GM18870 (cell line): ENCODE data around the gene FOXJ3.

Experiments
- ATAC-seq: cut with Tn5 transposase; IDR thresholded peaks from one replicate; pipeline ENCODE4 v1.9.1; 2021; ENCODE audit warnings: moderate library complexity; ENCODE audit not compliant: unreplicated experiment

FOXJ3 gene

GRCh38 chr1:42146626-42147320 lies 188.3 kb downstream of the FOXJ3 start:
- ATAC-seq, result no peak

DNA sequence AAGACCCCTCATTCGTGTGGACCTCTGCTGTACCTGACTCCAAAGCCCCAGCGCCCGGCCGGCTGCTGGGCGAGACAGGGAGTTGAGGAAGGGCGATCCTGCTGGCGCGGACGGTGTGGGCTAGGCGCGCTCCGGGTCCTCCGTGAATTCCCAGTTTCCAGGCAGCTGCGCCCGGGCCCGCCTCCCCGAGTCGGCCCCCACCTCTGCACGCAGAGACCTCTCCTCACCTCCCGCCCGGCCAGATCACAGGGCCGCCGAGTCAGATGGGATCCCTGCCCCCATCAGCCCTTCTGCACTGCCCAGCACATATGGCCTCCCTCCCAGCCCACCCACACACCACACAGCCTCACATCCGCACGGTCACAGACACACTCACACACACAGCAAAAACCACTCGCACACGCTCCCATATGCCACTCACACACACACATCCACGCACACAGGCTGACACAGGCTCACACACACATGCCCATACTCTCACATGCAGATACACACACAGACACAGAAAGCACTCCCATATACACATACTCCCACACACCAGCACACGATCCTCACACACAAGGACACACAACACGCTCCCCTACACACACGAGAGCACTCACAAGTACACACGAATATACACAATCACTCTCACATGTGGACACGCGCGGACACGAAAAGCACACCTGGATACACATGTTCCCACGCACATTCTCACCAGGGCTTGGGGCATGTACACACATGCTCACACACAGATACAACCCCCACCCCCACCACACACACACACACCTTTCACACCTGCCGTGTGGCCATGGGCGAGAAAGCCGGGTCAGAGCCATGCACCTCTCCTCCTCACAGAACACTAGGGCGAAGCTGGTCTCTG lies 189.0 kb downstream of the FOXJ3 start:
- no peak for ATAC-seq

DNA sequence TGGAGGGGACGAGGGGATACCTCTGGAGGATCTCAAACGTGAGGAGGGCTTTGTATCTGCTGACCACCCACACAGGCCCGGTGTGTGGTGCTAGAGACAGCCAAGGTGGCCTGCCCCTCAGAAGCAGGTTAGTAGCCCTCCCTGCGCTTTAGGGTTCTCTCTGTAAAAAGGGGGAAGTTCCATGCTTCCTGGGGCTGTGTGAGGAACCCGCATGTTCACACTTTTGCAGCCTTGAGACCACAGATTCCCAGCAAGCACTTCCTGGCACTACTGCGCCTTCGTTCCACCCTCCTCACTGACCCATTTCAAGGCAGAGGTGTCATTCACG lies 189.7 kb downstream of the FOXJ3 start:
- no peak for ATAC-seq

DNA sequence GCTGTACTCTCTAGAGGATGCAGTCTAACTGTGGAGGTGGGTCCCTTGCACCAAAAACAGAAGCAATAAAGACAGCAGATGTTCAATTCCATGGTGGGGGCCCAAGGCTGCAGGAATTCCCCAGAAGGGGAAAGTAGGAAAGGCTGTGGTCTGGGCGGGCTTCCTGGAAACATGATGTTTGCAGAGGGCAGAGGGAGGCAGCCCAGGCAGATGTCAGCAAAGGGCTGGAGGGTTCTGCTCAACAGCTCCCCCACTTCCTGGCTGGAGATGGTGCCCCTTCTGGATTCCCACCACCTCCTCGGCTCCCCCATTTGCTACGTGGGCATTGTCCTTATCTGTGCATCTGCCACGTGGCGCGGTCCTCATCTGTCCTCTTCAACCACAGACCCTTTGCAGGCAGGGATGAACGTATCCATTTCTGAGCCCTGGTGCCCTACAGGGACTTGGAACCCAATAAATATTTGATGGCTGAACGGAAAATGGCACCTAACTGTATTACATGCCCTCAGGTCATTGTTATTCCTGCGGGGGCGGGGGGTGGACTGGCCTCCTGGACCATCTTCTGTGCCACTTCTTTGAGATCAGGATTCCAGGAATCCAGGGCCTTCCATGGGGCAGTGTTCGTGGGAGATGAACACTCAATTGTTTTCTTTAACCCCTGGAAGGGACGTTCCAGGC lies 190.2 kb downstream of the FOXJ3 start:
- ATAC-seq, result no peak

DNA sequence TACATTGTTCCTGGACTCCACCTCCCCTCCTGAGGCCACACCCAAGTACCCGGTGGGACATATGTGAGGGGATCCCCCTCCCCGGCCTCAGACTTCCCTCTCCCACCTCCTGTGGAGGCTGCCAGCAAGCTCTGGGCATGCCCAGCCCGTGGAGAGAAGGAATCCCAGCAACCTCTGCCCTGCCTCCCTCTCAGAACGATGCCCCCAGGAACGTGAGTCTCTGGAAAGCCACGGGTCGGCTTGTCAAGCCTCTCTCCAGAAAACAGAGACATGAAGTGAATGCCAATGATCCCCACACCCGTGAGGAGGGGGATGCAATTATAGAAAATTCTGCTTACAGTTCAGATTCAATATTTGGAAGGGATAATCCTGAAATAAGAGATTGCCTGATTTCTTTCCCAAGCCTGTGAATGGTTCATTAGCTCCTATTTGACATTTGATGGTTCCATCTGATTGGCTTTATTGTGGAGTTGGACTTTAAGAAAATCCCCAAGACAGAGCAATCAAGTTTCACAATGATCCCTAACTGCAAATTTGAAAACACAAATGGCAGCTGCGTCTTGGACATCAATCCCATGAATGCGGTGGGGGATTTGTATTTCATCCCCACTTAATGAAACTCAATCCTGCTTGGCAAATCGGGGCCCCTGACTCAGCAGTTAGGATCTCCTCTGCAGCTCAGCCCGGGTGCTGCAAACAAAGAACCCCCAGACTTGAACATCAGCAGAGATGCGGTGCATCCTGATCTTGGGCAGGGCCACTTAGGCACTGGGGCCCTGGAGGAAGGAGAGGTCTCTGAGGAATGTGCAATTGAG lies 190.9 kb downstream of the FOXJ3 start:
- ATAC-seq, result no peak

GRCh38 chr1:42142894-42143675 lies 191.9 kb downstream of the FOXJ3 start:
- no peak for ATAC-seq

DNA sequence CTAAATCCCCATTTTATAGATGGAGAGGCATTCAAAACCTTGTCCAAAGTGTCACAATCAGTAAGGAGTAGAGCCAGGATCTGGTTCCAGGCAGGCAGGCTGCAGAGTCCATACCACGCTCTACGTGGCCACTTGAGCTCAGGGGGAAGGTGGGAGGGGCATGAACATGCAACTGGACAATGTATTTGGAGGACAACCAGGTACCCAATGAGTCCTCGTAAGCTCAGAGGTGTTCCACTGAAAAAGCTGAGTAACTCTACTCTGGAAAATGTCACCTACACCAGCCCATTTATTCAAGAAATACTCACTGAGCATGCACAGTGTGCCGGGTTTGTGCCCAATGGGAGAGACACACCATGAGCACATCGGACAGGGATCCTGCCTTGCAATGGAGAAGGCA lies 193.1 kb downstream of the FOXJ3 start:
- no peak for ATAC-seq

GRCh38 chr1:42140191-42140590 lies 194.8 kb downstream of the FOXJ3 start:
- ATAC-seq, result no peak

DNA sequence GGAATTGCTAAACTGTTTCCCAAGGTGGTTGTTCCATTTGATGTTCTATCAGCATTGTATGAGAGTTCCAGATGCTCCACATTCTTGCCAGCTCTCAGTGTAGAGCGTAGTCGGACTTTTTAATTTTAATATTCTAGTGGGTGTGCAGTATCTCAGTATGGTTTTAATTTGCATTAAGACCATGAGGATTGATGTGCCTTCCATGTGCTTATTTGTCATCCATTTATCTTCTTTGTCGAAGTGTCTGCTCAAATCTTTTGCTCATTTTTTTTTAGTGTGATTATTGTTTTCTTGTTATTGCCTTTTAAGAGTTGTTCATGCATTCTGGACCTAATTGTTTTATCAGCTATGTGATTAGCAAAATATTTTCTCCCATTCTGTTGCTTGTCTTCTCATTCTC lies 195.6 kb downstream of the FOXJ3 start:
- ATAC-seq, result no peak

GRCh38 chr1:42138586-42138985 lies 196.4 kb downstream of the FOXJ3 start:
- no peak for ATAC-seq

DNA sequence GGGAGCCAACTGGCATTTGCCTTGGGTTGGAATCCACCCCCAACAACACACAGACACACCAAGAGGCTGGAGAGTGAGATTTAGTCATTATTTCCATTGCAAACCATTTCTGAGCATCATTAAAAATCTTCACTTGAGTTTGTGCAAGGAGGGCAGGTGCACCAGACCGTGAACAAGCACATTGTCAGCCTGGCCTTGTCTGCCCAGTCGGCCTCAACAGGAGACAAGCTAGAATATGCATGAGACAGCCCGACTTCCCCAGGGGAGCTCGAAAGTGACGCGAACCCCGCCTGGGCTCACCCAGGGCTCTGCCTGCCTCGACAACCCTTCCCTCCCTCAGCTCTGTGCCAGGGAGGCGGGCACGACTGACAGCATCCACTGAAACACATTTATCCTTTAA lies 197.3 kb downstream of the FOXJ3 start:
- no peak for ATAC-seq

DNA sequence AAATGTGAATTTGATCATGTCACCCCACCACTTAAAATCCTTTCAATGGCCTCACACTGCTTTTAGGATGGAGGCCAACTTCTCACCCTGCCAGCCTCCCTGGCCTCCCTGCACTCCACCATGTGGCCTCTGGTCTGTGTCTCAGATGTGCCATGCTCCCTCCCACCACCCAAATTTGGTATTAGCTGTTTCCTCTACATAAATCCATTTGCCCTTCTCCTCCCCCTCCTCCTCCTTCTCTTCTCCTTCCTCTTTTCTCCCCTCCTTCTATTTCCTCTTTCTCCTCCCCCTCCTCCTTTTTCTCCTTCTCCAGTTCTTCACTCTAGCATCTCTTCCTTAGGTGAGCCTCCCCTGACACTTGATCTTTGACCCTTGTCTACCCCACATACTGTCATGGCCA lies 198.6 kb downstream of the FOXJ3 start:
- ATAC-seq, result no peak

GRCh38 chr1:42135426-42135825 lies 199.6 kb downstream of the FOXJ3 start:
- no peak for ATAC-seq

- no peak for ATAC-seq
Observed at GRCh38 chr1:42133809-42134526, 201.1 kb downstream of the FOXJ3 start.

- no peak for ATAC-seq
Observed at GRCh38 chr1:42133390-42133789, 201.6 kb downstream of the FOXJ3 start.

DNA sequence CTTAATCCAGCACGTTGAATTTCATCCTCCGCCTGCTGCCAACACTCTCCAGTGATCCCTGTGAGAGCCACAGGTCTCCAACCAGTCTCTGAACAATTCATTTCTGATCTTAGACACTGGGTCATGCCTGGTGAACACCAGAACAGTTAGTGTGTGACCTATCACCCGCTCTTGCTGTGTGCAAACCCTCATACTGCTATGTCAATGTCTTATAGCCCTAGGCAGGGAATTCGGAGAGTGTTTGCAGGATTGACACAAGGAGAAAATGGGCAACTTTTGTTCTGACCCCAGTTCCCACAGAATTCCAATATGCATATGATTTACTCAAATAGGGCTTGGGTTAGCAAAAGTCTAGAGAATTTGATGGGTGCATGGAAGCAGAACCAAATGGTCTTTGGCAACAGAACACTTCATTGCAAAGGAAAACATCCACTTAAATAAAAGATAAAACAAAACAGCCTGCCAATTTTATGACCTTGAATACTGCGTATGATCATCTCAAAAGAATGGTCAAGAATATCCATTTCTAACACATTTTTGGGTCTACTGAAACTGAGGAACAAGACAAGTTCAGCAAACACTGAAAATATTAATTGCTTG lies 204.9 kb downstream of the FOXJ3 start:
- no peak for ATAC-seq

DNA sequence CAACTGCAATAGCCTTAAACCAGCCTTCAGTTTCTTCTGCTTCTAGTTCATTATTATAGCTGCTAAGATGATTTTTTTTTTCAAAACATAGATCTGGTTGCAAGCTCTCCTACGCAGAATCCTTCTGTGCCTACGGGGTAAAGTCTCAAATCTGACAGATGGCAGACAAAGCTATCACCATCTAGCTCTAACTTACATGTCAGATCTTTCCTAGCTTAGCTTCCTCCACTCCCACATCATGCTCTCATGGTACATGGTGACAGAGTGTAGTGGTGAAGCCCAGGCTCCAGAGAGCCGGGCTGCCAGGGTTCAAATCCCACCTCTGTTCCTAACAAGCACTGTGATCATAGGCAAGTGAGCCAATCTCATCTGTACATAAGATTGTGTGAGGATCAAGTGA lies 206.1 kb downstream of the FOXJ3 start:
- ATAC-seq, result no peak

DNA sequence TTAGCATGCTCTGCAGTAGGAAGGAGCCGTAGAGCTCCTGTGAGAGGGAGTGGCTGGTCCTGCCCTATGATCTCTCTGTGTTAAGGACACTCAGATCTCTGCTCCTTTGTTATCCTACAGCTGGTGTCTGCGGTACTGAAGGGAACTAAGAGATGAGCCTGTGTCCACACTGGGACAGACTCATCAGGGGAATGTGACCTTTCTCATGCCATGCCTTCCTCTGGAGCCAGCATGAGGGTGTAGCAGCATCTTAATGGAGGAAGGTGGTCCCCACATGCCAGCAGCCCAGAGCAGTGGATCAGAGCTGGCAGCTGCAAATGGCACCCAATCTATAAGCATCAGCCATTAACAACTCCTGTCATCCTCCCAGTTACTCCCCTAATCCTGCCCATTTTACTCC lies 206.5 kb downstream of the FOXJ3 start:
- ATAC-seq, result no peak

GRCh38 chr1:42127767-42128166 lies 207.3 kb downstream of the FOXJ3 start:
- no peak for ATAC-seq
